HepG2 (cell line): ENCODE measurements around the gene ZNF771. TPM values are rescaled to one million over a fixed set of nuclear protein-coding genes. Genes with fewer than 3 reads are reported as not detected.
A peak's percentile ranks its signal among the peaks of the same experiment; 100 is the strongest.

ENCODE experiments used
- ASH2L ChIP-seq: fragments of 300-600, 200-600 bp; sonication (generic); IDR thresholded peaks from 2 replicates; pipeline ENCODE4 v1.7.0; 2017; ENCODE audit warnings: low read depth, mild to moderate bottlenecking, moderate library complexity, mixed read lengths, low read length; ENCODE audit not compliant: insufficient read length
- HES4 ChIP-seq: sonication (generic); formaldehyde crosslinking; IDR thresholded peaks from 2 replicates; pipeline ENCODE4 v1.9.0; 2021; ENCODE audit warnings: mild to moderate bottlenecking, missing genetic modification reagents, borderline replicate concordance
- HNRNPL ChIP-seq: fragments of 200-400 bp; formaldehyde crosslinking; IDR thresholded peaks from 2 replicates; pipeline ENCODE4 v1.6.1; 2017; ENCODE audit warnings: mild to moderate bottlenecking, low read depth, low read length
- IRF2 ChIP-seq: IDR thresholded peaks from 2 replicates; pipeline ENCODE4 v1.6.1; 2018; ENCODE audit warnings: missing genetic modification reagents, missing compliant biosample characterization
- MAZ ChIP-seq, 2 experiments: sonication (generic) in 1 of 2; formaldehyde crosslinking in 1 of 2; IDR thresholded peaks; 2 replicates each; pipeline versions ENCODE4 v1.5.0 to v1.6.1; 2012 to 2020; ENCODE audit warnings: low read depth in 2 of 2, mild to moderate bottlenecking in 2 of 2, borderline replicate concordance in 1 of 2, improper control_type of control experiment in 1 of 2, low read length in 1 of 2, missing genetic modification reagents in 1 of 2, moderate library complexity in 1 of 2
- NBN ChIP-seq: fragments of 450-650 bp; conservative IDR thresholded peaks from 2 replicates; pipeline ENCODE4 v1.6.1; 2017
- NFATC3 ChIP-seq: sonication (generic); formaldehyde crosslinking; IDR thresholded peaks from 2 replicates; pipeline ENCODE4 v1.5.1; 2020; ENCODE audit warnings: mild to moderate bottlenecking, missing genetic modification reagents
- NPAS2 ChIP-seq: sonication (generic); formaldehyde crosslinking; IDR thresholded peaks from 2 replicates; pipeline ENCODE4 v1.8.0; 2022; ENCODE audit warnings: mild to moderate bottlenecking, missing genetic modification reagents, borderline replicate concordance
- NR1H2 ChIP-seq: sonication (generic); formaldehyde crosslinking; IDR thresholded peaks from 2 replicates; pipeline ENCODE4 v1.8.1; 2022; ENCODE audit warnings: low read depth, missing genetic modification reagents, borderline replicate concordance
- POLR2AphosphoS2 ChIP-seq: IDR thresholded peaks from 2 replicates; pipeline ENCODE4 v1.6.1; 2011; ENCODE audit warnings: low read depth, low read length, improper control_type of control experiment
- SKI ChIP-seq: fragments of 450-650 bp; IDR thresholded peaks from one replicate; pipeline ENCODE4 v1.6.1; 2018; ENCODE audit warnings: mild to moderate bottlenecking; ENCODE audit not compliant: partially characterized antibody
- SMARCE1 ChIP-seq: fragments of 450-650 bp; IDR thresholded peaks from 2 replicates; pipeline ENCODE4 v1.6.1; 2017; ENCODE audit warnings: borderline replicate concordance
- SNRNP70 ChIP-seq: fragments of 200-400 bp; formaldehyde crosslinking; IDR thresholded peaks from 2 replicates; pipeline ENCODE4 v1.6.1; 2017; ENCODE audit warnings: mild to moderate bottlenecking, low read depth, low read length, moderate library complexity
- SOX6 ChIP-seq, 2 experiments: fragments of 450-650 bp in 1 of 2; sonication (generic) in 1 of 2; formaldehyde crosslinking in 1 of 2; IDR thresholded peaks; 2 replicates each; pipeline versions ENCODE4 v1.4.0 to v1.6.1; 2017 to 2020; ENCODE audit warnings: antibody characterized with exemption in 1 of 2, mild to moderate bottlenecking in 1 of 2, missing genetic modification reagents in 1 of 2
- SRY ChIP-seq: sonication (generic); formaldehyde crosslinking; IDR thresholded peaks from 2 replicates; pipeline ENCODE4 v1.8.0; 2022; ENCODE audit warnings: mild to moderate bottlenecking, missing genetic modification reagents
- TARDBP ChIP-seq: sonication (generic); formaldehyde crosslinking; IDR thresholded peaks from 2 replicates; pipeline ENCODE4 v1.8.0; 2022; ENCODE audit warnings: mild to moderate bottlenecking, missing genetic modification reagents
- TCF7L2 ChIP-seq: IDR thresholded peaks from 2 replicates; pipeline ENCODE4 v1.6.1; 2011; ENCODE audit warnings: mild to moderate bottlenecking, low read depth, low read length, moderate library complexity
- TOPORS ChIP-seq: sonication (generic); formaldehyde crosslinking; IDR thresholded peaks from 2 replicates; pipeline ENCODE4 v1.8.0; 2023; ENCODE audit warnings: mild to moderate bottlenecking, missing genetic modification reagents
- ZBTB7A ChIP-seq: sonication (generic); formaldehyde crosslinking; IDR thresholded peaks from 2 replicates; pipeline ENCODE4 v1.8.0; 2022; ENCODE audit warnings: mild to moderate bottlenecking, missing genetic modification reagents
- ZFP41 ChIP-seq: sonication (generic); formaldehyde crosslinking; IDR thresholded peaks from 2 replicates; pipeline ENCODE4 v1.4.0; 2020; ENCODE audit warnings: mild to moderate bottlenecking, missing genetic modification reagents, borderline replicate concordance
- ZNF558 ChIP-seq: sonication (generic); formaldehyde crosslinking; IDR thresholded peaks from 2 replicates; pipeline ENCODE4 v1.9.0; 2022; ENCODE audit warnings: mild to moderate bottlenecking, missing genetic modification reagents, borderline replicate concordance
- ZNF775 ChIP-seq: sonication (generic); formaldehyde crosslinking; IDR thresholded peaks from 2 replicates; pipeline ENCODE4 v1.4.0; 2020; ENCODE audit warnings: missing genetic modification reagents, mild to moderate bottlenecking, moderate library complexity, borderline replicate concordance
- polyA plus RNA-seq, 8 experiments: library from polyadenylated mRNA; depleted of rRNA in 3 of 8; stranded (reverse) in 7 of 8; unstranded in 1 of 8; fragments of >200 nt; fragmentation: Illumina TruSeq in 4 of 8; extraction: Trizol in 4 of 8; gene quantifications; 2 replicates each; pipeline versions ENCODE4 v1.2.1 to v1.2.3, GENCODE V29; 2011 to 2016; ENCODE audit warnings: low read depth in 4 of 8, missing spikeins in 1 of 8, mixed read lengths in 1 of 8; ENCODE audit not compliant: insufficient read depth in 1 of 8
- total RNA-seq, 5 experiments: library from RNA; depleted of rRNA; stranded (reverse); fragments of >200 nt; fragmentation: Illumina TruSeq; extraction: Trizol; gene quantifications; 2 replicates each; pipeline ENCODE4 v1.2.3, GENCODE V29; 2016; ENCODE audit warnings: low read depth in 1 of 5
- TF ChIP-seq, protein P1 (sequence below): sonication (generic); formaldehyde crosslinking; IDR thresholded peaks from 2 replicates; pipeline ENCODE4 v1.8.1; 2023; ENCODE audit warnings: mild to moderate bottlenecking, moderate library complexity, missing genetic modification reagents
- TF ChIP-seq, protein P2 (sequence below): sonication (generic); formaldehyde crosslinking; IDR thresholded peaks from 2 replicates; pipeline ENCODE4 v1.4.0; 2020; ENCODE audit warnings: missing genetic modification reagents, mild to moderate bottlenecking, borderline replicate concordance

The ZNF771 gene
- total and polyA plus RNA-seq, 2 of the 13 experiments (the other 11 are each of a cell fraction or from before 2014, with no cell fraction given): 5.0 to 11.8 TPM

DNA sequence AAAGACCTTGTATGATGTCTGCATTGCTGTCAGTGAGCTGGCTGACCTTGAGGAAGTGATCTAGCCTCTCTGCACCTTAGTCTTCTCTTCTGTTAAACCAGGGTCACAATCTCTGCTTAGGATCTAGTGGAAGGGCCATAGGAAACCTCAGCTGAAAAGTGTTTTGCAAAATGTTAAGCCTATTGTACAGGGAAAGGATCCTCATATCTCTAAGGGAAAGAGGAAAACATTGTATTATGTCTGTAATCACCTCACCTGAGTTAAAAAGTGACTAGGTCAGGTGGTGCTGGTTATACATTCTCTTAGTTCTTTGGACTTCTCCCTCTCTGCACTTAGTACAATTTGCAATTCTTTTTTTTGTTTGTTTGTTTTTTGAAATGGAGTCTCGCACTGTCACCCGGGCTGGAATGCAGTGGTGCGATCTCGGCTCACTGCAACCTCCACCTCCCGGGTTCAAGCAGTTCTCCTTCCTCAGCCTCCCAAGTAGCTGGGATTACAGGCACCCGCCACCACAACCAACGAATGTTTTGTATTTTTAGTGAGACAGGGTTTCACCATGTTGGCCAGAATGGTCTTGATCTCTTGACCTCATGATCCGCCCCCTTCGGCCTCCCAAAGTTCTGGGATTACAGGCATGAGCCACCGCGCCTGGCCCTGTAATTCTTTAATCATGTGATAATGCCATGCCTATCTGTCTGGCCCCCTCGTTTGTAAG is 40.3 kb downstream of the ZNF771 start (continued):
- TF ChIP-seq, protein P1, sequence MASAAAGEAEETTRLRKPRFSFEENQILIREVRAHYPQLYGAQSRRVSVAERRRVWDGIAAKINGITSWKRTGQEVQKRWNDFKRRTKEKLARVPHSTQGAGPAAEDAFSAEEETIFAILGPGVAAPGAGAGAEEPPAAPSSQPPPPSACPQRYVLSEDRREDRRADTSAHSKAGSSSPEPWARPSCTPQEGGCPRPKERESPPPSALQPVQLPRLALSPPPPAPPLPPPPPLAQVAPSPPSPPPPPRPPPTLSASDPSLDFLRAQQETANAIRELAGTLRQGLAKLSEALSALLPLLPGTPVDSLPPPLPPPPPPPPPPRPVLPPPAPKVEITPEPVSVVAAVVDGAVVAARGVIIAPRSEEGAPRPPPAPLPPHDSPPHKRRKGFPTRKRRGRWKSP: peak; percentile 73
- TF ChIP-seq ZBTB7A (CRISPR knock-in tag) (peak; percentile 34; the same call in 1 of the 2 replicates), SKI (peak; percentile 60), TARDBP (peak; percentile 64; the same call in 1 of the 2 replicates), TOPORS (no peak), NR1H2 (CRISPR knock-in tag) (0 out of 2 replicates have a peak, but pooled peaks have one; percentile 14), ZFP41 (no peak), NPAS2 (CRISPR knock-in tag) (no peak), IRF2 (CRISPR knock-in tag) (peak; percentile 91), SOX6 (IDR thresholded peaks at IDR 0.05) (no peak), SOX6 (CRISPR knock-in tag; IDR thresholded peaks at IDR 0.05) (peak; percentile 97), SMARCE1 (no peak), MAZ (IDR thresholded peaks at IDR 0.05; ENCODE audit: borderline replicate concordance, low read depth, low read length) (no peak), MAZ (CRISPR knock-in tag; IDR thresholded peaks at IDR 0.05; ENCODE audit: low read depth) (0 out of 2 replicates have a peak, but pooled peaks have one; percentile 19), ZNF775 (peak; percentile 94), HES4 (CRISPR knock-in tag) (no peak), SNRNP70 (no peak), ZNF558 (CRISPR knock-in tag) (peak; percentile 44; the same call in 1 of the 2 replicates), NBN (no peak), HNRNPL (no peak), SRY (no peak), ASH2L (peak; percentile 91), POLR2AphosphoS2 (no peak), NFATC3 (no peak), TCF7L2 (0 out of 2 replicates have a peak, but pooled peaks have one; percentile 27)
- TF ChIP-seq, protein P2, sequence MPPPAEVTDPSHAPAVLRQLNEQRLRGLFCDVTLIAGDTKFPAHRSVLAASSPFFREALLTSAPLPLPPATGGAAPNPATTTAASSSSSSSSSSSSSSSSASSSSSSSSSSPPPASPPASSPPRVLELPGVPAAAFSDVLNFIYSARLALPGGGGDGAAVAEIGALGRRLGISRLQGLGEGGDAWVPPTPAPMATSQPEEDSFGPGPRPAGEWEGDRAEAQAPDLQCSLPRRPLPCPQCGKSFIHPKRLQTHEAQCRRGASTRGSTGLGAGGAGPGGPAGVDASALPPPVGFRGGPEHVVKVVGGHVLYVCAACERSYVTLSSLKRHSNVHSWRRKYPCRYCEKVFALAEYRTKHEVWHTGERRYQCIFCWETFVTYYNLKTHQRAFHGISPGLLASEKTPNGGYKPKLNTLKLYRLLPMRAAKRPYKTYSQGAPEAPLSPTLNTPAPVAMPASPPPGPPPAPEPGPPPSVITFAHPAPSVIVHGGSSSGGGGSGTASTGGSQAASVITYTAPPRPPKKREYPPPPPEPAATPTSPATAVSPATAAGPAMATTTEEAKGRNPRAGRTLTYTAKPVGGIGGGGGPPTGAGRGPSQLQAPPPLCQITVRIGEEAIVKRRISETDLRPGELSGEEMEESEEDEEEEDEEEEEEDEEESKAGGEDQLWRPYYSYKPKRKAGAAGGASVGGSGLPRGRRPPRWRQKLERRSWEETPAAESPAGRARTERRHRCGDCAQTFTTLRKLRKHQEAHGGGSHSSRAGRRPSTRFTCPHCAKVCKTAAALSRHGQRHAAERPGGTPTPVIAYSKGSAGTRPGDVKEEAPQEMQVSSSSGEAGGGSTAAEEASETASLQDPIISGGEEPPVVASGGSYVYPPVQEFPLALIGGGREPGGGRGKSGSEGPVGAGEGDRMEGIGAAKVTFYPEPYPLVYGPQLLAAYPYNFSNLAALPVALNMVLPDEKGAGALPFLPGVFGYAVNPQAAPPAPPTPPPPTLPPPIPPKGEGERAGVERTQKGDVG (CRISPR knock-in tag): peak; percentile 66; the same call in 1 of the 2 replicates
